Activated T-helper 1 cell treated with Interleukin-2 at 50 U/mL for 16 hours (primary cell): ENCODE data around the gene HEATR5B.
A peak's percentile ranks its signal among the peaks of the same experiment; 100 is the strongest.
"Not testable (repeated sequence)": the region's sequence is repeated elsewhere in the genome, so short reads cannot be mapped to it uniquely, and the experiment has no call there.

Experiments
- DNase-seq: peaks from one replicate; pipeline ENCODE4 v3.0.0-alpha.2; 2020; ENCODE audit warnings: low read depth

Gene HEATR5B

DNA sequence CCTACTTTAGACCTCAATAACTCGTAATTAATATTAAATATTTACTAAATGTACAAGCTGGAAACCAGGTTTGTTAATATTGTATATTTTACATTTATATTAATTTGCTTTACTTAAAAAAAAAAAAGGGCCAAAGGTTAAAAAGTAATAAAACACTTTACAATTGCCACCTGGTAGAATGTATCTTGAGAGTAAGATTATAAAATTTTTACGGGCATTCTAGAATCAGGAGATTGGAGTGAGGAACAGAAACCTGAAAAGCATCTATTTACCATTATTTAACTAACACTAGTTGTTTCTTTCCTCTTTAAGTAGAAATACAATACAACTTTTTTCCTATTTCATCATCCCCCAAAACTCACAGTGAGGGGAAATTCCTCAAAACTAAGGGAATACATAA lies 102.3 kb downstream of the HEATR5B start:
- no peak for DNase-seq

DNA sequence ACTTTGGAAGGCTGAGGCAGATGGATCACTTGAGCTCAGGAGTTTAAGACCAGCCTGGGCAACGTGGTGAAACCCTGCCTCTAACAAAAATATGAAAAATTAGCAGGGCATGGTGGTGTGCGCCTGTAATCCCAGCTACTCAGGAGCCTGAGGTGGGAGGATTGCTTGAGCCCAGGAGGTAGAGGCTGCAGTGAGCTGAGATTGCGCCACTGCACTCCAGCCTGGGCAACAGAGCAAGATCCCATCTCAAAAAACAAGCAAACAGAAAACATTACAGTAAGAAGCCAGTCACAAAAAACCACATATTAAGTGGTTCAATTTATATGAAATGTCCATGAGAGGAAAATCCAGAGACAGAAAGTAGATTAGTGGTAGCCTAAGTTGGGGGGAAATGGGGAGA lies 105.2 kb downstream of the HEATR5B start:
- DNase-seq: not testable (repeated sequence)

DNA sequence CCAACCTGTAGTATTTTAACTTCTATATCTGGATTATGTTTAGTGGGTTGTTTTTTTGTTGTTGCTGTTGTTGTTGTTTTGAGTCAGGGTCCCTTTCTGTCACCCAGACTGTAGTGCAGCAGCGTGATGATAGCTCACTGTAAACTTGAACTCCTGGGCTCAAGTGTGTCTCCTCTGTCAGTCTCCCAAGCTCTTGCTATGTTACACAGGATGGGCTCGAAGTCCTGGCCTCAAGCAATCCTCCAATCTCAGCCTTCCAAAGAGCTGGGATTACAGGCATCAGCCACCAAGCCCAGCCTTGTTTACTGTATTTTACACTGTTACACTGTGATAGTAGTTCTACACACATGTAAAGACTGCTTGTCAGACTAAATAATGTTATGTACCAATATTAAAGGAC lies 108.1 kb downstream of the HEATR5B start:
- no peak for DNase-seq

DNA sequence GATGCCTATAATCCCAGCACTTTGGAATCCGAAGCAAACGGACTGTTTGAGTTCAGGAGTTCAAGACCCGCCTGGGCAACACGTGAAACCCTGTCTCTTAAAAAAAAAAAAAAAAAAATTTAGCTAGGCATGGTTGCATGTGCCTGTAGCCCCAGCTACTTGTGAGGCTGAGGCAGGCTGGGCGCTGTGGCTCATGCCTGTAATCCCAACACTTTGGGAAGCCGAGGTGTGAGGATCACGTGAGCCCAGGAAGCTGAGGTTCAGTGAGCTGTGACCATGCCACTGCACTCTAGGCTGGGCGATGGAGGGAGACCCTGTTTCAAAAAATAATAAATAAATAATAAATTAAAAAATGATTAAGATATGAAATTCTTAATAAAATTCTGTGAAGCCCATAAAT lies 108.9 kb downstream of the HEATR5B start:
- DNase-seq: no peak

DNA sequence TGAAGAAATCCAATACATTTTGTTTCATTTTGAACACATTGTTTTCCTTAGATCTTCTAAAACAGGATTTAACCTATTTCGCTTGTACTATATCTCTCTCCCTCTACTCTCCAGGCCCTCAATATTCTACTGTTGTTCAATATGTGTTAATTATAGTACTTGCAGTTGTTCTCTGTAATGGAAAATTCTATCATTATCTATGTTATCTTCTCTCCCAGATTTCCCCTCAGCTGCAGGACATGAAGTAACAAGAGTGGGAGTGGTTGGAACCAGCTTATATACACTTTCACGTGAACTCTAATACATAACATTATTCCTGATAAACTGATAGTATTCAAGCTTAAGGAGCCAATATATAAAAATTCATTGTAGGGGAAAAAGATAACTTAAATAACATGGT lies 110.9 kb downstream of the HEATR5B start:
- no peak for DNase-seq

DNA sequence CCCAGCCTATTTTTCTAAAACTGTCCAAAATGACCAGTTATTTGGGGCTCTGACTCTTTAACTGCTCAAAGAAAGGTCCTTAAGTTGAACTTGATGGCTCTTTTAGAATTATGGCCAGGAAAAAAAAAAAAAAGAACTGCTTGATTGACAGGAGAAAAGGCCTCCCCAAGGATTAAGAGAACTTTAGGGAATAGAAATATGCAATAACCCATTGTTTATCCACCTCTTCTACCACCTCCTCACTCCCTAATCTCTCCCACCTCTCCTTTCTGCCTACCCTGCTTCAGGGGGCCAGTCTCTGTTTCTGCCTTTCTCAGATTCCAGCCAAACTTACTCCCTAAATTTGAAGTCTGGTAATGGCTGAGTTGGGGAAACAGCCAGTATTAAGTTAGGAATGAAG lies 112.2 kb downstream of the HEATR5B start:
- DNase-seq: no peak

DNA sequence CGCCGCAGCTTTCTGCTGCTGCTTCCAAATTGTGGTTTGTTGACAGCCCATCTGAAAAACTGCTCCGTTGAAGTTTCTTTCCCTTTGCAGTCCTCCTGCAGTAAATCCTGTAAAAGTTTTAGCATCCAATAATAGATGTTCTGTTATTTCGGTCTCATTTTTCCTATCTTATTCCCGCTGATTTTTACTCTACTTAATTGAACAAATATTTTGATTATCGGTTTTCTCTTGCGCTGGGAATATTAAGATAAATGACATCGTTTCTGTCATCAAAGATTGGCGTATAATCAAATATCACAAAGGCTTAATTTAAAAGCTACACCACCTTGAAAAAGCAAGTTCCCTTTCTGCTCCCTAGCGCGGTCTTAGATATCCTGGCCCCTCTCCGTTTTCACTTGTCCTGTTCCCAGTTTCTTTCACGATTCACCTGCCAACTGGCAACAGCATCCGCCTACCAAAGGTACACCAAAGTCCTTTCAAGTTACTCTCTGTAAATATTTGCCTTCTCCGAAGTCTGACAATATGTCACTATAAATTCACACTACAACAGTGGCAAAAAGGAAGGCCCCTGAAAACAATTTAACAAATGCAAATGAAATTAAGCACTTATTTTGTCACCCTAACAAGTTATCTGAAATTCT lies 116.8 kb downstream of the HEATR5B start:
- no peak for DNase-seq

DNA sequence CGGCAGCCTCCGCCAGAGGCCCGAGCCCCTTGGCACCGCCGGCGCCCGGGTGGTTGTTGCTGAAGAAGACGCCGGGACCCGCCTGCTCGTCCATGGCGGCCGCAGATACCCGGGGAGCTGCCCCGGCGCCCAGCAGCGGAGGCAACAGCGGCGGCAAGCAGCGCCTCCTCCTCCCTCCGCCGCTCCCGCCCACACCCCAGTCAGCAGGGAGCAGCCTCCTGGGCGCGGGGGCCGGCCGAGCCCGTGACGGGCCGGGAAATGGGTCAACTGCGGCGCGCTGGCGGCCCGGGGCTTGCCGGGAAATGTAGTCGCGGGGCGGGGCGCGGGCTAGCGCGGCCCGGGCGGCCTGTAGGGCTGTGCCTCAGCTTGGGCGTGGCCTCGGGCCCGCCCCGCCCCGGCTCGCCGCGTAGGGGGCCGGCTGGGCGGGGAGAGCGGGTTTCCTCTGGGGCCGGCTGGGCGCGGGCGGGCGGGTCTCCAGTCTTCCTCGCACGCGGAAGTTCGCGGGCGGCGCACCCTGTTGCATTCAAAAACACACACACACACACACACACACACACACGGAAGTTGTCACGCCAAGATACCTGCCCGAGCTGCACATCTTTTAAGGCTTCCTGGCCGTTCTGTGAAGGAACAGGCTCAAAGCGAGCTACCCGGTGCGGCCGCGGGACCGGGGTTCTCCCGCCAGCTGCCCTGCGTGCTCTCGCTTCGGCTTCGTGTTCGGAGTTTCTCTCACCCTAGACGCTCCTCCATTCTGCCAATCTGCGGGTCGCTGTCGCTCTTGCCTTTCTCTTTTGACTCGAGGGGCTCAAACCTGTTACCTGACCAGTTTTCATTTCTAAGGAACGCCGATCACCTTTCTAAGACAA lies 117.6 kb downstream of the HEATR5B start, which contains the start of gene STRN:
Gene STRN, minus strand, starts transcription at position 167 of the 866 bp plus-strand sequence. Its CDS starts 73 bp downstream, at position 94.
- peak; percentile 98 for DNase-seq

DNA sequence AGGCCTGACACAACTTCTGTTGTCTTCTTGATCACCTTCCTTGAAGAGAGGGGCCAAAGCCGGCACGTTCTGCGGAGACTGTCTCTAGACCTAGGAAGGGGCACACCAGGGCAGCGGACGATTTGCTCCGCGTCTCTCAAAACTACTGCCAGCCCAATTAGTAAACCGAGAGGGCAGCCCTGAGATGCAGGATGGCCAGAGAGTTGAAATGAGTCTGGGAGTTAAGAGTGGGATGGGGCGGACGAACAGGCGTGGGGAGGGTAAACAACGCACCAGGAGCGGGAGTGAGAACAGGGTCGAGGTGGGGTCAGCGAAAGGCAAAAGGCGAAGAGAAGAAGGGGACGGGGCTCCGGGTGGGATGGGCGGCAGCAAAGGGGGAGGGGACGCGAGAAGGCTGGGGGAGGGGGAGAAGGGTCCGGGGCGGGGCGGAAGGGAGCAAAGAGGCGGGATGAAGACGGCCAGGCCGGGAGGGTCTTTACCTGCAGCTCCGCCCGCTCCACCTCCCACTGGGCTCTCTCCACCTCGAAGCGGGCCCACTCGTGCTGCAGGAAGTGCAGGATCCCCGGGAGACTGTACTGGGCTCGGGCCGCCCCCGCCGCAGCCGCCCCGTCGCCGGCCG lies 118.3 kb downstream of the HEATR5B start:
- DNase-seq: peak; percentile 3

DNA sequence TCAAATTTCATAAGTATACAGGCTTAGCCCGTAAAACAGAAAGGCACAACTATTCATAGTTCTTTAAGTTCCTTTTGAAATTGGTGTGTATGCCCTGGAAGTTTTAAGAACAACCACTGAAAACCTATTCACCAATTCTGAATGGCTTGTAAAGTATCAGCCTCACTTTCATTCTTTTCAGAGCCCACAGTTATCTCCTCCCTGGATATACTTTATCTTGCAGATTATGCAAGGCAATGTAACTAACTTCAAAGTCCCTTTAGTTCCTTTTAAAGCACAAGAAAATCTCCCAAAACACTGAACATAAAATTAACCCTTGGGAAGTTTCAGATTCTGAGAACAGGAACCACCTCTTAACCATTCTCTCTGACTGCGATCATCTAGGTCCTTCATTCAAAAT lies 119.0 kb downstream of the HEATR5B start:
- no peak for DNase-seq

DNA sequence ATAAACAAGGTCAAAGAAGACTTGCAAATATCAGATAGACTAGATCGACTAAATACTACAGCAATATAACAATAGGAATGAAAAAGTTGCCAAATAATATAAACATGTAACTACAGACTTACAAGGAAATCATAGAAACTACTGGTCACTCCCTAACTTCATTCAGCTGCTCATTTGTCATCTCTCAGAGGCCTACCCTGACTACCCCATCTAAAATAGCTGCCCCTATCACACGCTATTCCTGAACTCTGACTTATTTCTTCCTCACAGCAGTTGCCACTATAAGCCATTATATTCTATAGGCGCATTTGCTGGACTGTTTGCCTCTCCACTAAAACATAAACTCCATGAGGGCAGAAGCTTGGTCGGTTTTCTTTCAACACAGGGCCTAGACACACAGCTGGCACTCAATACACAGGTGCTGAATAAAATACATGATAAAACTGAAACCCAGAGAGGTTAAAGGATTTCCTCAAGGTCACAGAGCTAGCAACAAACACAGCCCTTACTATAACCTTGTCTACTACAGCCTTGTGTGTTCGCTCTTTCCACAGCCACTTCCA lies 119.6 kb downstream of the HEATR5B start:
- DNase-seq: no peak

DNA sequence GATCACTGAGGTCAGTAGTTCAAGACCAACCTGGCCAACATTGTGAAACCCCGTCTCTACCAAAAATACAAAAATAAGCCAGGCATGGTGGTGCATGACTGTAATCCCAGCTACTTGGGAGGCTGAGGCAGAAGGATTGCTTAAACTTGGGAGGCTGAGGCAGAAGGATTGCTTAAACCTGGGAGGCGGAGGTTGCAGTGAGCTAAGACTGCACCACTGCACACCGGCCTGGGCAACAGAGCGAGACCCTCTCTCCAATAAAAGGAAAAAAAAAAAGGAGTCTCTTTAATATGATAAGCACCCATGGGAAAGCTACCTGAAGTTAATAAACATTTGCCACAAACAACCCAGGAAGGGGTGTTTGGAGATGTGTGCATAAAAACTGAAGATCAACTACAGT lies 120.4 kb downstream of the HEATR5B start:
- no peak for DNase-seq

DNA sequence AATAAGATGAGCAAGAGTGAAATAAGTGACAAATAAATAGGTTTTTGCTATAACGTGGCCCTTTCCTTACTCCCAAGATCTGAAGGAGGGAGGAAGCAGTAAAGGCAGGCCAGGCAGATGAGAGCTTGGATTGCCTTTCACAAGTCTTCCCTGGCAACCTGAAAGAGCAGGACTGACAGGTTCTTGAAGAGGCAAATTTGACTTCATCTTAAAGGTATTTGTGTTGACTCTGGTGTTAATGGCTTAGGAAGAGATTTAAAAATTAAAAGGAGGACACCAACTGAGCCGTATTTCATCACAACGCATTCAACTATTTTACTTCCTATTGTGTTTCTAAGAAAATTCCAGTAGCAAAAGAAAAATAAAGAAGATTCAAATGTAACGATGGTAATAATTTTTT lies 121.1 kb downstream of the HEATR5B start:
- no peak for DNase-seq

DNA sequence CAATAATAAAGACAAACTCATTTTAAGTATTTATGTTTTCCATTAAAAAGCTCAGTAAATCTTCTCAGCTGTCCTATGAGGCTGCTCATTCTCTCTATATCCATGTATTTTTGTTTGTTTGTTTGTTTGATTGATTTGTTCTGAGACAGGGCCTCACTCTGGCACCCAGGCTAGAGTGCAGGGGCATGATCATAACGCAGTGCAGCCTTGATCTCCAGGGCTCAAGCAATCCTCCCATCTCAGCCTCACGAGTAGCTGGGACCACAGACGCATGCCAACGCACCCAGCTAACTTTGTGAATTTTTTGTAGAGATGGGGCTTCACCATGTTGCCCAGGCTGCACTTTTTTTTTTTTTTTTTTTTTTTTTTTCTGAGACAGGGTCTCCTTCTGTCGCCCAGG lies 123.4 kb downstream of the HEATR5B start:
- no peak for DNase-seq

DNA sequence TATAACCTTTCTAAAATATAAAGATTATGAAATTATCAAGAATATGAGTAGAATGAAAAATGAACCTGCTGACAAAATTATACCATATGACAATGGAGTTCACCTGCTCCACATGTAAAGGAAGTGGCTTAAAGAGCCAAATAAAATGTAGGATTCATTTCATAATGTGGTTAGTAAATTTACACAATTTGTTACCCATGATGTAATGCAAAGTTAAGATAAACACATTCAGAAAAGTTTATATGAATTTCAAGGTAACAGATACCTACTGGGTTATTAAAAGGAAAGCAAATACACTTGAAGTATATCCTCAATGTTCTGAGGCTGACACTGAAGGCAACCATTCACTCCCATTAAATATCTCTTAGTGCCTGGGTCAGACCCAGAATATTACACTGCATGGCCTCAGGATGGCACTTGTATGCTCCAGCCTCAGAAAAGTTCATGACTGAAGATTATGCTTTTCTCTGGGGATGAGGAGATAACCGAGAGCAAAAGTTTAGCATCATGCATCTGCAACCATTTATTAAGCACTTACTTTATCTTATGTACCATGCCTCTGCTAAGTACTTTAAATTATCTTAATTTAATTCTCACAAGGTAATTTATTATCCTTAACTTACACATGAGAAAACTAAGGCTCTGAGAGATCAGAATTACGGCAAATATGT lies 124.0 kb downstream of the HEATR5B start:
- no peak for DNase-seq

DNA sequence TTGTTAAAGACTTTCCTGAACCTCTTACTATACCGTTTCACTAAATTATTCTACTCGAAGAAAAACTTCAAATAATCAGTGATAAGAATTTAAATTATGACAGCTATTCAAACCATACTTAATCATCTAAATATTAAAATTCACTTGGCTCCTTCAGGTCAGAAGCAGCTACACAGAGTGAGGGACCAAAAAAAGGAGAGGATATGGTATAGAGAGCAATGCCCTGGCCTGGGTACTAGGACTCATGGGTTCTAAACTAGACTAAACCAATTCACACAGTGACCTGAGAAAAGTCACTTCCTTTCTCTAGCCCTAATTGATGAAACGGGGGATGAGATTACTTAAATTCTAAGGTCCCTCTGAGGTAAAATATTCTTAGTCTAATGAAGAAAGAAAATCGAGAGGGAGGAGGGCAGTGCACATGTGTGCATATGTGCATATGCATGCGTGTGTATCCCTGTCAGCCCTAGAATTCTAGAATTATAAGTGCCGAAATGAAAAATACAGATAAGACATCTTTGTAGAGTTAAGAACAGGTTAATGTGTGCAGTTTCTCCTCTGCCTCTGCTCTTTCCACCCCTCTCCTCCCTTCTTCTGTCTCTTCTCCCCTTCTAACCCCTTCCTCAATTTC lies 129.1 kb downstream of the HEATR5B start:
- DNase-seq: no peak

DNA sequence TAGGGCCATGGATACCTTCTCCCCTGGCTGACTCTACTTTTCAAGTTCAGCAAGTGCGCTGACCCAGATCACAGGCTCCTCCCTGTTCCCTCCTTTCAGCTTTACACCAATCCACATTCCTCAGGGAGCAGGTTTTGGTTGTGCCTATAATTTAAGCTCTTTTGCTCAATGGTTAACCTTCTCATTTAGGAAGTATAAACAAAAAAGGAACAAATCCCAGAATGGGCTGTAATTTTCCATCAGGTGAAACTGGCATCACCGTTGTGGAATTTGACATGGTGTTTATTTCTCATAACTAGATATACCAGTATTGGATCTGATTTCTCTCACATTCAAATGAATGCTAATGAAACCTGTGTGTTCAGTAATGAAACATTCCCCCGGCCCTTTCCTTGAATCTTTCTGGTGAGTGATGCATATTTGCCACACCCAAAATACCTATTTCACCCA lies 131.4 kb downstream of the HEATR5B start:
- no peak for DNase-seq

DNA sequence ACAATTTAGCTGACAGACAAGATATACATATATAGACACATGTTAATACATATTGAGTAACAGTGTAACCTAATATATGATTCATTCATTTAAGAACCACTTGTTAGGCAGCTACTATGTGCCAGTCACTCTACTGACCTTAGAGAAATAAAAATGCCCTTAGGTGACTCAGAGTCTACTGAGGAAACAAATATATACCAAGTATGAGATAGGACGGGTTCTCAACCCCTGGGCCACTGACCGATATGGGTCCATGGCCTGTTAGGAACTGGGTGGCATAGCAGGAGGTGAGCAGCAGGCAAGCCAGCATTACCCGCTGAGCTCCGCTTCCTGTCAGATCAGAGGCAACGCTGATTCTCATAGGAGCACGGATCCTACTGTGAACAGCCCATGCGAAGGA lies 132.6 kb downstream of the HEATR5B start:
- DNase-seq: no peak

DNA sequence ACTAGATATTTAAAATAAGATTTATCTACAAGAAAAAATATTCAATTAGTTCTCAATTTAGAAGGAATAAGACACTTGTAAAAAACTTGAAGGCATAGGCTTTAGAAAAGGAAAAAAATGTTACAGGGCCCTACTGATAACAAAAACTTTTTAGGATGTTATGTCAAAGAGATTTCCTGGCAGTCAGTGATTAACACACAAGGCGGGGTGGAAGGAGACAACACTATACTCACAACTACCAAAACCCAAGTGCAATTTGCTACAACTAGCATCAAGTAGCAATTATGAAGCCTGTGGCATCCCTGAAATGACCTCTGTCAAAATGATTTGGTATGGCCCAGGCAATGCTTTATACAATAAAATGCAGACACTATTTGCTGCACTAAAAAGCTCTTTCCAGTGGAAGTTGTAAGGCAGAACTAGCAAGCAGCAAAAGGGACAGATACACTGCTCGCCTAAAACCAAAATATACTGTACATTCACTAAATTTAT lies 133.1 kb downstream of the HEATR5B start:
- DNase-seq: no peak

DNA sequence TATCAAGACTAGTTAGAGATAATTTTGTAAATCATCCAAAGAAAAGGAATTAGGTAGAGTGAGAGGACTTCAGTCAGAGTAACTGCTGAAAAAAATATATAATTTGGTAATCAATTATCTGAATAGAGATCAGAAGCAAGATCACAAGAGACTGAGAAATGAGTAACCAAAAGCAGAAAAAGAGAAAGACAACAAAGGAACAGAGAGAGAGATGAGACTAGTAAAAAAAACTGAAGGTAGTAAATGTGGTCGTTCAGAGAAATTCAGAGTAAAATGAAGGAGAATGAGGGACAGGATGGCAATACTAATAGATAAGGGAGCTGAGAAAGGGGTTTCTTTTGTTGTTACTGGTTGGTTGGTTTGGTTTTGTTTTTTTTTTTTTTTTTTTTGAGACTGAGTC lies 134.3 kb downstream of the HEATR5B start:
- no peak for DNase-seq

DNA sequence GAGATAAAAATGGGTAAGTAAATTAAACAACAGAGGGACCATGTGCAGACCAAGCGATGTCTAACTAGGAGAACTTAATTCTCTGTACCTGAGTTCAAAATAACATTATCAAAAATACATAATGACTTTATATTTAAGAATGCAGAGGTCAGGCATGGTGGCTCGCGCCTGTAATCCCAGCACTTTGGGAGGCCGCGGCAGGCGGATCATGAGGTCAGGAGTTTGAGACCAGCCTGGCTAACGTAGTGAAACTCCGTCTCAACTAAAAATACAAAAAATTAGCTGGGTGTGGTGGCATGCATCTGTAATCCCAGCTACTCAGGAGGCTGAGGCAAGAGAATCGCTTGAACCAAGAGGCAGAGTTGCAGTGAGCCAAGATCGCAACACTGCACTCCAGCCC lies 138.9 kb downstream of the HEATR5B start:
- not testable (repeated sequence) for DNase-seq
